HG03196 (cell line): ENCODE results near the gene LZTR1.

Source experiments
- ATAC-seq: cut with Tn5 transposase; IDR thresholded peaks from one replicate; pipeline ENCODE4 v1.9.1; 2021; ENCODE audit not compliant: unreplicated experiment

The LZTR1 gene

DNA sequence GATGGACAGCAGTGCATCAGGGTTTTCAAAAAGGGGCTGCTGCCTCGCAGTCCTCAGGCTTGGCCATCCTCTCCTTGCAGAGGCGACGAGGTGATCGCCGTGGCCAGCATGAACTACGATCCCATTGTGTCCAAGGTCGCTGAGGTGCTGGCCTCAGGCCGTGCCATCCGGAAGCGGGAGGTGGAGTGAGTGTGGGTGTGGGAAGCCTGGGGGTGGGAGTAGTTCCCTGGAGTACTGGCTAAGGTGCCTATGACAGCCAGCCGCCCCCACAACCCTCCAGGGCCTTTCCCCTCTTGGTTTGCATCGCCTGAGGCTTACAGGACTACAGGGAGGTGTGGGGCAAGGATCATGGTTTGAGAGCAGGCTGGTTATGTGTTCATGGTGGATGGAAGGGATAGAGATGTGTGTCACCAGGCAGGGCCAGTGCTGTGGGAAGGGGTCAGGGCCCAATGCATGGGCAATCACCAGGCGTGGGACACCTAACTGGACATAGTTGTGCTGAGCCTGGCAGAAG, 2.1 kb upstream of the LZTR1 start:
- no peak for ATAC-seq

DNA sequence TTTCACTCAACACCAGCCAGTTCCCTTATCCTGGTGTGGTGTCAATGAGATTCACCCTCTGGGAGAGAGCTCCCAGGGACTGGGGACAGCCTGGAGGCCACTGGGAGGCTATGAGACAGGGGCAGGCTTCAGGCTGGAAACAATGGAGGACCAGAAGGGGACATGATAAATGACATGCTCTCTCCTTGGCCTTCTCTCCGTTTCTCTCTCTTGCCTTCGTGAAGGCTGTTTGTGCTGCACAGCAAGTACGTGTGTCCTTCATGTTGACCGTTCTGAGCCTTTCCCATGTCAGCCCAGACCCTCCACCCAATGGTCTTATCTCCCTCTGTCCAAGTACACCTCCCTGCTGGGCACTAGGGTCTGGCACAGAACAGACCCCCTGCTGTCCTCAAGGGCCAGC, 1.6 kb upstream of the LZTR1 start:
- no peak for ATAC-seq

DNA sequence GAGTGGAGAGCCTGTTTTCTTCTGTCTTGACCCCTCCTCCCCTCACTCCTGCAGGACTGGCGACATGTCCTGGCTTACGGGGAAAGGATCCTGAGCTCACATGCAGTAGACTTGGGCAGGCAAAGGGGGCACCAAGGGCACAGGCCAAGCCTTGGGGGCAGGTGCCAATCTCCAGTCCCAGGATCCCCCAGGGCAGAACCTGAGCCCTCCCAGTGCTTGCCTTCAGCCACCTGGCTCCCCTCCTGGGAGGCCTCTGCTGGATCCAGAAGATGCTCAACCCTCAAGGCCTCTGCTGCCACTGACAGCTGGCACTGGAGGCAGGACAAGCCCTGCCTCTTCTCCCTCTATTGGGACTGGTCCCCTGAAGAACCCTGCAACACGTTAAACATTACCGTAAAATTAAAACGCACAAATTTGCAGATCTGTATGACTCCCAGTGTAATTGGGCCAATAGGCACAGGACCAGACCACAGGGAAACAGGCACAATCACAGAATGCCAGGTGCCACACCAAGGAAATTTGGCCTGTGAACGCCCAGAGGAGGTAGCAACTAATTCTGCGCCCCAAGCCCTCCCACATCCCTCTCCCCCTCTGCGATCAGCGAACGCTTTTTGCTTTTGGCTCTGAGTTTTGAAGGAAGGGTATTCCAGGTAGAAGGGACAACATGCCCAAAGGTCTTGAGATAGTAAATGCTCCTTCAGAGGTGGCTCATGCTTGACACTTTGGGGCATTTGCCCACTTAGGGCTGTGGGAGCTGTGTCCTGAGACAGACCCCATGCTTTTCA, 967 bp upstream of the LZTR1 start:
- ATAC-seq = no peak

DNA sequence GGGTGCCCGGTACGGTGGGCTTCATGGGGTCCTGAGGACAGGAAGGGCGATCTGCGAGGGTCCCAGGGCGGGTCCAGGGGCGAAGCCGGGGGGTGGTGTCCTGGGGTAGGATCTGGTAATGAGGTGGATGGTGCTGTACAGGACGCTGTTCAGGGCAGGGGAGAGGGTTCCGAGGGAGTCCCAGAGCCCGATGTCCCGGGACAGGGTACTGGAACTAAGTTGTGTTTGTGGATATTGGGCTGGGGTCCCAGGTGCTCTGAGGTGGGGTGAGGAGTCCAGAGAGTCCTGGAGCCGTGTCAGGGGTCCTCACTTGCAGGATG, 426 bp downstream of the LZTR1 start:
- ATAC-seq = peak; percentile 26

DNA sequence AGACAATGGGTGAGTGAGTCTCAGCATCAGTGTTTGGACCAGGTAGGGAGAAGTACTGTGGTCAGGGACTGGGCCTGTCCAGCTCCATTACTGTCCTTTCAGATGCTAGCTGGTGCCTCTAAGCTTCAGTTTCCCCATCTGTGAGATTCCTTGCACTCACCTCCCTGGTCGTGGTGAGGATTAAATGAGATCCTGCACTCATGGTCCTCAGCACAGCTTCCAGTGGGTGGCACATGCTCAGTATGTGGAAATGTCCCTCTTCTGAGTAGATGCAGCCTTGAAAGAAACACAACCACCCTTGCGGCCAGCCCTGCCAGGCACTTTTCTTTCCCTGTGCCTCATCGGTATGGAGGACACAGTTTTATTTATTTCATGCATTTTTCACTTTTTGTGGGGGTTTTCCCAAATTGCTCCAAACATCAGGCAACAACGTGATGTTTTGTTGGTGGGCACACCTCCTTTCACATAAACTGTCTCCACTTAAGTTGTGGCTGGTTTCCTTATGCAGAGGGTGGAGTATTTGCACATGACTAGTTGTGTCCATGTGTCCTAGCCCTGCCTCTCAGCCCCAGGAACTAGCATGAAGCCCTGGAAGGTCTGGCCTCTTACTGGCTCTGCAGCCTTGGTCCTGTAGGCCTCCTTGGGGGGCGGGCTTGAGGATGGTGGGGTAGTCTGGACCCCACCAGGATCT, 1.1 kb downstream of the LZTR1 start:
- no peak for ATAC-seq

DNA sequence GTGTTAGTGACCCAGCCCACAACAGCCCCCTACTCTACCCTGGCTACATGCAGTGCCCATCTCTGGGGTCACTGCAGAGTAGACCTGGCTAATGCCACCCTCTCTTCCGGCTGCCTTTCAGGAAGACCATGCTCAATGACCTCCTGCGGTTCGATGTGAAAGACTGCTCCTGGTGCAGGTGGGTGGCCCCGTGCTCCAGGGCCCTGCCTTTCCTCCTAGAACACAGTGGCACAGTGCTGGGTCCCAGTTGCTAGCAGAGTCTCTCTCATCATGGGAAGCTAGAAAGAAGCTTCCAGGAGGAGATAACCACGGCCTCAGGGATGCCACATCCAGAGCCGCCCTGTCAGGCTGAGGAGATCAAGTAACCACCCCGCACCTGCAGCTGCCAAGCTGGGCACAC, 3.6 kb downstream of the LZTR1 start:
- no peak for ATAC-seq

DNA sequence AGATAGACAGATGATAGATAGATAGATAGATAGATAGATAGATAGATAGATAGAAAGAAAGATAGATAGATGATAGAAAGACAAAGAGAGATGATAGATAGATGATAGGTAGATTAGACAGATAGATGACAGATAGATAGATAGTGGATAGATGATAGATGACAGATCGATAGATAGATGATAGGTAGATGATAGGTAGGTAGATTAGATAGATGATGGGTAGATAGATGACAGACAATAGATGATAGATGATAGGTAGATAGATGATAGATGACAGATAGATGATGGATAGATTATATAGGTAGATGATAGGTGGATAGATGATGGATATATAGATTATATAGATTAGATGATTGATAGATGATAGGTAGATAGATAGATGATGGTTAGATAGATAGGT, 4.3 kb downstream of the LZTR1 start:
- no peak for ATAC-seq

DNA sequence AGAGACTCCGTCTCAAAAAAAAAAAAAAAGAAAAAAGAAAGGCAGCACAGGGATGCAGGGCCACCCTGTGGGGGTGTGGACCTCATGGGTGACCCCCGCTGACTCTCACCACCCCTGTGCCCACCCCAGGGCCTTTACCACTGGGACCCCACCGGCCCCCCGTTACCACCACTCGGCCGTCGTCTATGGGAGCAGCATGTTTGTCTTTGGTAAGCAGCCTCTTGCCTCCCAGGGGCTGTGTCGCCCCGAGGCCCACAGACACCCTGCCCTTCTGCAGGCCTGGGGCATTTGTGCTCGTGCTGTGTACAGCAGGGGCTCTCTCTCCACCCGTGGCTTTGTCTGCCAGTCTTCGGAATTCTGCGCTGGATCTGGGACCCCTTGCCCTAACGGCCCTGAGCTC, 5.3 kb downstream of the LZTR1 start:
- no peak for ATAC-seq

DNA sequence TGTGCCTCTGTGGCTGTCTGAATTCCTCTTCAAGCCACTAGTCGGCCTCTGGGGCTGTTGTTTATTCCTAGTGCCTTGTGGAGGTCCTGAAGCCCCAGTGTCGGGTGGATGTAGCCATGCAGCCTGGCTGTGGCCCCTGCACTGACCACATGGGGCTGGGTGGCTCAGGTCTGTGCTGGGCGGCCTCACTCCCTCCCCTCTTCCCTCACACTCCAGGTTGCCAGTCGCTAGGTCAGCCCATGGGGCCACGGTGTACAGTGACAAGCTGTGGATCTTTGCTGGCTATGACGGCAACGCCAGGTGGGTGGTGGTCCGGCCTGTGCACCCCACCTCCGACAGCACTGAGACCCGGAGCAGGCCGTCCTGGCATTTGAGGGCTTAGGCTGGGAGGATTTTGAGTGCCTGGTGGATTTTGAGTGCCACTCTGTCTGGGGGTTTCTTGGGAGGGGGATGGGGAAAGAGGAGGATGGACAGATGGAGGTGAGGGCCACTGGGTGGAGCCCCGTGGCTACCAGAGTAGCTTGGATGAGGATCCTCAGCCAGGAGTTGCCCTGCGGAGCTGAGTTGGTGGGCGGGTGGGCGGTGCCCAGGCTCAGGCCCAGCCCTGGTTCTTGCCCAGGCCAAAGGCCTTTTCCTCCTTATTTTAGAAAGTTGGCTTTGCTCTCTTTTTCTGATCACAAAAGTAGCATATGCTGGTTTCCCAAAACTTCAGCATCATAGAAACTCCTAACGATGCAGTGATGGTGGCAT, 6.7 kb downstream of the LZTR1 start:
- no peak for ATAC-seq

DNA sequence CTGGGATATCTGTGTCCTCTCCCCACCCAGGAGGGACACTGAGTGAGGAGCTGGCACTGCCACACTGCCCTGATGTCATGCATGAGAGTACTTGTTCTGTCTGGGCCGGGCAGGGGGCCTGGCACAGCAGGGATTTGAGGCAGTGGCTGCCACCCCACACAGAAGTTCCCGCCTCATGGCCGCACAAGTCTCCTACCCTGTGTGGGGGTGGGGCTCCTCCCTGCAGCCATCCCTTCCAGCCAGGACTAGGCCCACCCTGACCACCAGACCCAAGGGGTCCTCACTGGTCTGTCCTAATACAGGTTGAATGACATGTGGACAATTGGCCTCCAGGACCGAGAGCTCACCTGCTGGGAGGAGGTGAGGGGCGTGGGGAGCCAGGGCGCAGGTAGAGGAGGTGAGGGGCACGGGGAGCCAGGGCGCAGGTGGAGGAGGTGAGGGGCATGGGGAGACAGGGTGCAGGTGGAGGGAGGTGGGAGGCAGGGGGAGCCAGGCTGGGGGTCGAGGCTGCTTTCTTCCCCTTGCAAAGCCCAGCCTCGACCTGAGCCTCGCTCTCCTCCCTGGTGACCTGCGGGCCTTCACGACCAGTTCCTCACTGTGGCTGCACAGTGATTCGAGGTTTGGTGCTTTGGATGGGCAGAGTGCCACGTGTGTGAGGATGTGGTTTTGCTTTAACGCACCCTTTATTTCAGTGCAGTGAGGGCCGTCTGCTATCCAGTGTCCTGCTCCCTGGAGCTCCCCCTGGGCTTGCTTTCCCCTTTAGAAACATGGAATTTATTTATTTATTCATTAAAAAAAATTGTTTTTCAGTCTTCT, 7.4 kb downstream of the LZTR1 start:
- no peak for ATAC-seq

DNA sequence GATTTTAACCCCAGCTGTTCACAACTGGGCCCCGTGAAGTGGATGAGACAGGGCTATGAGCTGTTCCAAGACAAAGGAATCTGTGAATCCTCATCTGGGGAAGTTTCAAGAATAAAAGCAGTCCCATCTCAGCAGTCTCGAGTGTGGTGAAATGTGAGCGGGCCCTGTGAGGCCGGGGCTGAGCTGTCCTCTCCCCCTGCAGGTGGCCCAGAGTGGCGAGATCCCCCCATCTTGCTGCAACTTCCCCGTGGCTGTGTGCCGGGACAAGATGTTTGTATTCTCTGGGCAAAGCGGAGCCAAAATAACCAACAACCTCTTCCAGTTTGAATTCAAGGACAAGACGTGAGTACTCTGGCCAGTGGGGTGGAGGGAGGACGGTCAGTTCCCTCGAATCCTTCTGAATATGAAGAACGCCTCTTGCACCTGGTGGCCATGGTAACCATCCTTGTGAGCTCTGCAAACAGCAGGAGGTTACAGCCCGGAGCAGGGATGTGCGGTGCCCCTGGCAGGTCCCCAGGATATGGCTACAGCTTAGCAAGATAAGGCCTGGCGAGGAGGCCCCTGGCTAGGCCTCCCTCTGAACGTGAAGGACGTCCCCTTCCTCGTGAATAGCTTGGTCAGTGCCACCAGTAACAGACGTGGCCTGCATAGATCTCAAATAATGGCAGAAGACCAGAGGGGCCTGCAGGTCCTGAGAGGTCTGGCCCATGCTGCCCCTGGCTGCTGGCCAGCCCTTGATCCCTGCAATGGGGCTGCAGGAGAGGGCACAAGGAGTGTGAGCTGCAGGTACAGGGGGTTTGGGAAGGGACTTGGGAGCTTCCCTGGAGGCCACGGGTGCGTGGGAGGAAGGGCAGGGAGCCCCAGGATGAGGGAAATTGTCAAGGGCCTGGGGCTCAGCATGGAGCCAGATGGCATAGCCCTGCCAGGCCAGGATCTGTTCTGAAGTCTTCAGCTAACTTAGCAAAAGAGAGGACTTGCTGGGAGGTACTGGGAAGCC, 8.4 kb downstream of the LZTR1 start:
- no peak for ATAC-seq

DNA sequence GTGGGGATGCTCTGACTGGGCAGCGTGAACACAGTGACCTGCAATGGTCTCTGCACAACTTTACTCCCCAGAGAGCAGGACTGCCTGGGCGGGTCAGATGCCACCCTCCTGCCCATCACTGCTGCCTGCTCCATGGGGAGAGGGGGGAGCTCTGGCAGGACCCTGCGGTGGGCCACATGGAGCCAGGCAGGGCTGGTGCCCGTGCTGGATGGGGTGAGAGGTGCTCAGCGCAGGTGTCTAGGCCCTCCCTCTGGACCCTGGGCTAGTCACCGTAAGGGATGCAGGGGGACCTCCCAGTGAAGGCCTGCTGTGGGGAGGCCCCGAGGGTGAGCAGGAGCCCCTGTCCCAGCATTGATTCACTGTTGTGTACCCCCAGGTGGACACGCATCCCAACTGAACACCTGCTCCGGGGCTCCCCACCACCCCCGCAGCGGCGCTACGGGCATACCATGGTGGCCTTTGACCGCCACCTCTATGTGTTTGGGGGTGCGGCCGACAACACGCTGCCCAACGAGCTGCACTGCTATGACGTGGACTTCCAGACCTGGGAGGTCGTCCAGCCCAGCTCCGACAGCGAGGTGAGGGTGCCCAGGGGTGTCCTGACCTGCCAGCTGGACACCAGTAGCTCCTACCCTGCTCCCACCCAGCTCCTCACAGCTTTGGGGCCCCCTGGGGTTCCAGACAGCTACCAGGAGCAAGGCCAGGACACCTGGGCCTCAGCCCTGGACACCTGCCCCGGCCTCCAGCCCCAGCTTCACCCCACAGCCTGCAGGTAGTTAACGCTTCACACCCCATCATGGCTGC, 9.4 kb downstream of the LZTR1 start:
- ATAC-seq = no peak

DNA sequence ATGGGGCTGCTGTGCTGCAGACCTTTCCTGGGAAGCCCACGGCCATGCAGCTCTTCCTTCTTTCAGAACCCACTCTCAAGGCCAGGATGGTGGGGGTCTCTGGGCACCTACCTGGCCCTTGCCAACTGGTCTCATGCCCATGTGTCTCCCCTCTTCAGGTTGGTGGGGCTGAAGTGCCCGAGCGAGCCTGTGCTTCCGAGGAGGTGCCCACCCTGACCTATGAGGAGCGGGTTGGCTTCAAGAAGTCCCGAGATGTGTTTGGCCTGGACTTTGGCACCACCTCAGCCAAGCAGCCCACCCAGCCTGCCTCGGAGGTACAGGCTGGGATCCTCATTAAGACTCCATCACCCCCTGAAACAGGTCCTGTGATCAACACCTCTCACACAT, 10.0 kb downstream of the LZTR1 start:
- no peak for ATAC-seq

DNA sequence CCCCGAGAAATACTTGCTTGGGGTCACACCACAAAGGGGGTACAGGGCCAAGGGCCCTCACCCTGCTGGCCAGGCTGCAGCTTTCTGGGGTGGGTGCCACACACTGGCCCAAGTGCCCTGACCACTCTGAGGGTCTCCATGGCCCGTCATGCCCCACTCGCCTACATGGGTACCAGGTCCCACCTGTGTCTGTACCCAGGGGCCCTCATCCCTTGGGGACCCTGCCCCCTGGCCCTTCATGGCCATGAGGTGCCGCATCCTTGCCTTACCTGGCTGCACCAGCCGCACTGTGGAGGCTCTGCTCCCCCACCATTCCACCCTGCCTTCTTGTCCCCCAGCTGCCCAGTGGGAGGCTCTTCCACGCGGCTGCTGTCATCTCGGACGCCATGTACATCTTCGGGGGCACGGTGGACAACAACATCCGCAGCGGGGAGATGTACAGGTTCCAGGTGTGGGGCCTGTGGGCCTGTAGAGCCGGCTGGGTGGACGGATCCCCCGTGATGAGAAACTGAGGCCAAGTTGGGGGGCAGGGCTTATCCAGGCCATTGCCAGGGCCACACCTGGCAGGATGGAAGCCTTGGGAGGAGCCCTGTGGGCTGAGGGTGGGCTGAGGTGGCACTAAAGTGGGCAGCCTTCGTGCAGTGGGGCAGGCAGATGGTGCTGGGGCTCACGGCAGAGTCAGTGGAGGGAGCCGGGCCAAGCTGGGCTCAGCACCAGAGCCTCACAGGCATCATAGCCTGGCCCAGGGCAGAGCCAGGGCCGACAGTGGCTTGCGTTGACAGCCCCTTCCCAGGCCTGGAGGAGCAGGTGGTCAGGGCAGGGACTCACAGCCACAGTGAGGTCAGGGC, 10.6 kb downstream of the LZTR1 start:
- ATAC-seq = no peak

DNA sequence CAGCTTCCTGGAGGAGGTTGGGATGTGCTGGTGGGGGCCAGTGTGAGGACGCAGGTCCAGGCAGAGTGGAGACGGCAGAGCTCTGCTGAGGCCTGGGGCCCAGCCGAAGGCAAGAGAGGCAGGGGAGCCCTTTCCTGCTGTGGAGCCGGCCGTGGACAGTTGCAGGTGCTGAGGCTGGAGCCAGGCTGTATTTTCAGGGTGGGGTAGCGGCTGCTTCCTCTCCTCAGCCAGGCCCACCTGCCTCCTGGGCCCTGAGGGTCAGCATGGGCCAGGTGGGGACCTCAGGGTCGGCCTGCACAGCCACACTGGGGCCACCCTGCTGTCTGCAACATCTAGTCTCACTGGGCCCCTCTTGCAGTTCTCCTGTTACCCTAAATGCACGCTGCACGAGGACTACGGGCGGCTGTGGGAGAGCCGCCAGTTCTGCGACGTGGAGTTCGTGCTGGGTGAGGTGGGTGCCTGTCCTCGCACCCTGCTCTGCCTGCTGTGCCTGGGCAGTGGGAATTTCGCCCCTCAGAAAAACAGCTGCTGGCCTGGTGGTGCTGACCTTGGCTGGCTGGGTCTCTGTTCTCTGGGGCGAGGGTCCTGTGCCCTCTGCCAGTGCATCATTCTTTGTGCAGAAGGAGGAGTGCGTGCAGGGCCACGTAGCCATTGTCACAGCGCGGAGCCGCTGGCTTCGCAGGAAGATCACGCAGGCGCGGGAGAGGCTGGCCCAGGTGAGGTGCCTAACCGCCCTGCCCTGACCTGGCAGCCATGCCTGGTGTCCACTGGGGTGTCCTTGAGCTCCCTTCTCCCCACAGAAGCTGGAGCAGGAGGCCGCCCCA, 11.4 kb downstream of the LZTR1 start:
- no peak for ATAC-seq

DNA sequence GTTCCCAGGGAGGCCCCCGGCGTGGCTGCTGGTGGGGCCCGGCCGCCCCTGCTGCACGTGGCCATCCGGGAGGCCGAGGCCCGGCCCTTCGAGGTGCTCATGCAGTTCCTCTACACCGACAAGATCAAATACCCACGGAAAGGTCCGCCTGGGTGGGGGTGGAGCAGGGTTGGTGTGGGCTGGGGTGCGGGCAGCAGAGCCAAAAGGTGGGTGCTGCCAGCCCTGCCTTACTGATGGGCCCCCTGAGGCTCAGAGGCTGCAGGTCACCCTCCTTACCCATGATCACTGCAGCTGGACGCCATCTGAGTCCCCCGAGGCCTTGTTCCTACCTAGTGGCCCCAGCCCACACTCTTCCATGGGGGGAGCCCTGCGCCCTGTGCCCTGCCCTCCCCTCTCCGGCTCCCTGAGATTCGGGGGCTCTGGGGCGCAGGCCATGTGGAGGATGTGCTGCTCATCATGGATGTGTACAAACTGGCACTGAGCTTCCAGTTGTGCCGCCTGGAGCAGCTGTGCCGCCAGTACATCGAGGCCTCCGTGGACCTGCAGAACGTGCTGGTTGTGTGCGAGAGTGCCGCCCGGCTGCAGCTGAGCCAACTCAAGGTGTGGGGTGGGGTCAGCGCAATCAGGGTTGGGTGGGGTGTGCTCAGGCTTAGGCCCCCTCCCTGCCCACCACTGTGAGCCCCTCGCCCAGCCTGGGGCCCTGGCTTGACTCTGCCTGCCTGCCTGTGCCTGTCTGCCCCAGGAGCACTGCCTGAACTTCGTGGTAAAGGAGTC, 12.2 kb downstream of the LZTR1 start:
- no peak for ATAC-seq

DNA sequence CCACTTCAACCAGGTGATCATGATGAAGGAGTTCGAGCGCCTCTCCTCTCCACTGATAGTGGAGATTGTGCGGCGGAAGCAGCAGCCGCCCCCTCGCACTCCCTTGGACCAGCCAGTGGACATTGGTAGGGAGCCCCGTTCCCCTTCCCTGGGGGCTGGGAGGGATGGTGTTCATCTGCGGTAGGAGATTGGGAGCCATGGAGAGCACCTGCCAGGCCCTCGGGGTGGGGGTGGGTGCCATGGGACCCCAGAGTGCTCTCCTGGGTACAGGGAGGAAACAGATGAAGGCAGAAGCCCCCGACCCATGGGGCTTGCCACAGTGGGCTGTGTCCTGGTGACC, 12.8 kb downstream of the LZTR1 start:
- no peak for ATAC-seq
